ENCODE measurements around the gene UBE2J2.

The UBE2J2 gene

DNA sequence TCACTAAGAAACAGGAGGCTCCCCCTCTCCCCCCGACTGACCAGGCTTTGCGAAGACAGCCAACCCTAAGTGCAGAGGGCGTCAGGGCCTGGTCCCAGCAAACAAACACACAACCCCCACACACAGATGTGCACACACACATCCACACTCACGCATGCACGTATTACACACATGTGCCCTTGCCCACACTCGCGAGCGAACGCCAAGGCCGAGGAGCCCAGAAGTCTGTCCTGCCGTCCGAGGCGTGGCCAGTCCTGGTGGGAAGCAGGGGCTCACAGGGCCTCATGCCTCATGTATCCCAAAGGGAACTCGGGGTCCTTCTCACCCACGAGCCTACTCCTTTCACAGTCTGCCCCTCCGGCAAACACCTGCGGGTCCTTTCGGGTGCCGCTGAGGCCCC lies 43.9 kb downstream of the UBE2J2 start:
- no peaks in the 10 kb centered on the region for H3K9me2 ChIP-seq (ENCODE audit: low read depth, low read length)
- H3K4me3 ChIP-seq (ENCODE audit: low read depth, low read length, poor library complexity, severe bottlenecking): peak overlapping the region; percentile 94
- H2AFZ ChIP-seq (ENCODE audit: low read length): no peak overlapping the region
- H3K27me3 ChIP-seq (ENCODE audit: insufficient read depth, low read length): 0 out of 2 replicates have a peak, but pooled peaks cover 4% of the 10 kb centered on the region
- H4K20me1 ChIP-seq (ENCODE audit: insufficient read depth, low read length): no peaks in the 10 kb centered on the region
- TF ChIP-seq, protein P1, sequence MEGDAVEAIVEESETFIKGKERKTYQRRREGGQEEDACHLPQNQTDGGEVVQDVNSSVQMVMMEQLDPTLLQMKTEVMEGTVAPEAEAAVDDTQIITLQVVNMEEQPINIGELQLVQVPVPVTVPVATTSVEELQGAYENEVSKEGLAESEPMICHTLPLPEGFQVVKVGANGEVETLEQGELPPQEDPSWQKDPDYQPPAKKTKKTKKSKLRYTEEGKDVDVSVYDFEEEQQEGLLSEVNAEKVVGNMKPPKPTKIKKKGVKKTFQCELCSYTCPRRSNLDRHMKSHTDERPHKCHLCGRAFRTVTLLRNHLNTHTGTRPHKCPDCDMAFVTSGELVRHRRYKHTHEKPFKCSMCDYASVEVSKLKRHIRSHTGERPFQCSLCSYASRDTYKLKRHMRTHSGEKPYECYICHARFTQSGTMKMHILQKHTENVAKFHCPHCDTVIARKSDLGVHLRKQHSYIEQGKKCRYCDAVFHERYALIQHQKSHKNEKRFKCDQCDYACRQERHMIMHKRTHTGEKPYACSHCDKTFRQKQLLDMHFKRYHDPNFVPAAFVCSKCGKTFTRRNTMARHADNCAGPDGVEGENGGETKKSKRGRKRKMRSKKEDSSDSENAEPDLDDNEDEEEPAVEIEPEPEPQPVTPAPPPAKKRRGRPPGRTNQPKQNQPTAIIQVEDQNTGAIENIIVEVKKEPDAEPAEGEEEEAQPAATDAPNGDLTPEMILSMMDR (IDR thresholded peaks at IDR 0.05; ENCODE audit: low read length): no peak
- no peak for TF ChIP-seq EZH2 (IDR thresholded peaks at IDR 0.05; ENCODE audit: borderline replicate concordance, low read length)
- no peaks in the 10 kb centered on the region for H3F3A ChIP-seq (ENCODE audit: insufficient read depth, low read length)
- H3K27ac ChIP-seq (ENCODE audit: low read depth, low read length, poor library complexity, severe bottlenecking): peak overlapping the region; percentile 37
- H3K36me3 ChIP-seq (ENCODE audit: insufficient read depth, low read length): peaks cover 56% of the 10 kb centered on the region
- H3K9me3 ChIP-seq (ENCODE audit: low read length): no peaks in the 10 kb centered on the region
- H3K4me1 ChIP-seq (ENCODE audit: insufficient read depth, low read length, severe bottlenecking): peaks cover 40% of the 10 kb centered on the region
- peak overlapping the region; percentile 78 for H3K4me2 ChIP-seq (ENCODE audit: low read length)
- H3K9ac ChIP-seq (ENCODE audit: low read length): peak overlapping the region; percentile 89
- H3K79me2 ChIP-seq (ENCODE audit: insufficient read depth, low read length): peaks cover 19% of the 10 kb centered on the region

DNA sequence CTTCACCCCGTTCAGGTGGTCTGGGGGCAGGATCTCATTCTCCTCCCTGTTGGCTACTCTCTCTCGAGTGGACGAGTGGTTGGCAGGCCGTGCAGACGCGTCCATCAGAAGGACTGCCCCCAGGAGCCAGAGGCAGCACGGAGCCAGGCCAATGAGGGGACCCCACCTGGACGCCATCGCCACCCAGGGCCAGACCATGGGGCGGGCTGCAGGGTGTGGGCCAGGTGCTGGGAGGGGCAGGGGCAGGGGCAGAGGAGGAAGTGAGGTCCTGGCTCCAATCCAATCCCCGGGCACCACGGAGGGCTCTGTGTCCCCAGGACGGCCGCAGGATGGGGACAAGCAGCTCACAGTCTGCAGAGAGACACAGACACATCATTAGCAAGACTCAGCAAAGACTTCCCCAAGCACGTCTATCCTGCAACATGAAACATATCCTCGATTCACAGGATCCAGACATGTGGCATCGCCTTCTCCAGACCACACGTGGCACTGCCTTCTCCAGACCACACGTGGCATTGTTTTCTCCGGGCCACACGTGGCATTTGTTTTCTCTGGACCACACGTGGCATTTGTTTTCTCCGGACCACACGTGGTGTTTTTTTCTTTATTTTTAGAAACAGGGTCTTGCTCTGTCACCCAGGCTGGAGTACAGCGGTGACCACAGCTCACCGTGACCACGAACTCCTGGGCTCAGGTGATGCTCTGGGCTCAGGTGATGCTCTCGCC lies 44.9 kb downstream of the UBE2J2 start:
- no peaks in the 10 kb centered on the region for H3K27me3 ChIP-seq (ENCODE audit: insufficient read depth, low read length)
- H3K79me2 ChIP-seq (ENCODE audit: insufficient read depth, low read length): peaks cover 19% of the 10 kb centered on the region
- no peak for TF ChIP-seq EZH2 (IDR thresholded peaks at IDR 0.05; ENCODE audit: borderline replicate concordance, low read length)
- TF ChIP-seq, protein P1 (IDR thresholded peaks at IDR 0.05; ENCODE audit: low read length): no peak
- peaks cover 37% of the 10 kb centered on the region for H3K4me1 ChIP-seq (ENCODE audit: insufficient read depth, low read length, severe bottlenecking)
- H3F3A ChIP-seq (ENCODE audit: insufficient read depth, low read length): no peaks in the 10 kb centered on the region
- H3K27ac ChIP-seq (ENCODE audit: low read depth, low read length, poor library complexity, severe bottlenecking): peak overlapping the region; percentile 43
- no peak overlapping the region for H2AFZ ChIP-seq (ENCODE audit: low read length)
- peak overlapping the region; percentile 94 for H3K4me3 ChIP-seq (ENCODE audit: low read depth, low read length, poor library complexity, severe bottlenecking)
- peak overlapping the region; percentile 78 for H3K4me2 ChIP-seq (ENCODE audit: low read length)
- peaks cover 52% of the 10 kb centered on the region for H3K36me3 ChIP-seq (ENCODE audit: insufficient read depth, low read length)
- H3K9me3 ChIP-seq (ENCODE audit: low read length): no peaks in the 10 kb centered on the region
- no peaks in the 10 kb centered on the region for H4K20me1 ChIP-seq (ENCODE audit: insufficient read depth, low read length)
- H3K9me2 ChIP-seq (ENCODE audit: low read depth, low read length): no peaks in the 10 kb centered on the region
- no peak overlapping the region for H3K9ac ChIP-seq (ENCODE audit: low read length)

DNA sequence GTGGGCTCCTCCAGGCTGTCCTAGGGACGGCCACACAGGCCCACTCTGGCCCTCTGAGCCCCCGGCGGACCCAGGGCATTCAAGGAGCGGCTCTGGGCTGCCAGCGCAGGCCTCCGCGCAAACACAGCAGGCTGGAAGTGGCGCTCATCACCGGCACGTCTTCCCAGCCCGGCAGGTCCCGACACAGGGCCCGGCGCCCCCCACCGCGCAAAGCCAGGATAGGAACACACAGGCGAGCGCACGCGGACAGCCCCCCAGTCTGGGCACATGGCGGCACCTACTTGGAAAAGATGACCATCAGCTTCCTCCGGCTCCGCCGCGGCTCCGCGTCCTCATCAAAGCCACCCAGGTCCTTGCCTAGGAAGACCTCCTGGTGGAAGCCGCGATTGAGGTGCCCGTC lies 45.5 kb downstream of the UBE2J2 start:
- H3K4me3 ChIP-seq (ENCODE audit: low read depth, low read length, poor library complexity, severe bottlenecking): no peak overlapping the region
- peak overlapping the region; percentile 43 for H3K27ac ChIP-seq (ENCODE audit: low read depth, low read length, poor library complexity, severe bottlenecking)
- H4K20me1 ChIP-seq (ENCODE audit: insufficient read depth, low read length): no peaks in the 10 kb centered on the region
- H3K9me3 ChIP-seq (ENCODE audit: low read length): no peaks in the 10 kb centered on the region
- H3K27me3 ChIP-seq (ENCODE audit: insufficient read depth, low read length): no peaks in the 10 kb centered on the region
- peaks cover 51% of the 10 kb centered on the region for H3K36me3 ChIP-seq (ENCODE audit: insufficient read depth, low read length)
- H3K9me2 ChIP-seq (ENCODE audit: low read depth, low read length): no peaks in the 10 kb centered on the region
- no peak overlapping the region for H3K9ac ChIP-seq (ENCODE audit: low read length)
- no peak overlapping the region for H2AFZ ChIP-seq (ENCODE audit: low read length)
- H3F3A ChIP-seq (ENCODE audit: insufficient read depth, low read length): no peaks in the 10 kb centered on the region
- H3K4me1 ChIP-seq (ENCODE audit: insufficient read depth, low read length, severe bottlenecking): peaks cover 32% of the 10 kb centered on the region
- H3K4me2 ChIP-seq (ENCODE audit: low read length): no peak overlapping the region
- TF ChIP-seq, protein P1 (IDR thresholded peaks at IDR 0.05; ENCODE audit: low read length): no peak
- no peak for TF ChIP-seq EZH2 (IDR thresholded peaks at IDR 0.05; ENCODE audit: borderline replicate concordance, low read length)
- peaks cover 19% of the 10 kb centered on the region for H3K79me2 ChIP-seq (ENCODE audit: insufficient read depth, low read length)
